AG04450 (cell line): Measurements from ENCODE around the gene SLC39A13. TPM values are rescaled to one million over a fixed set of nuclear protein-coding genes. Genes with fewer than 3 reads are reported as not detected.

Experiments used
- CTCF ChIA-PET: fragments of 300-600, 350-600 bp; formaldehyde crosslinking; extraction: SDS; loops from one replicate; lab custom pipeline; 2022; ENCODE audit warnings: antibody characterized with exemption, inconsistent platforms; lab: Charles Lee
- POLR2A ChIA-PET: fragments of 350-600 bp; formaldehyde crosslinking; extraction: SDS; loops from one replicate; lab custom pipeline; 2021; ENCODE audit warnings: antibody characterized with exemption, inconsistent platforms; lab: Yijun Ruan, JAX
- DNase-seq: peaks from one replicate; pipeline ENCODE4 v3.0.0-alpha.2; 2011; ENCODE audit warnings: low read depth, low spot score
- H3K27ac ChIP-seq: one replicate; pipeline ENCODE4 v1.5.1; 2012; ENCODE audit warnings: low read depth, low read length, control low read depth
- H3K27me3 ChIP-seq: one replicate; pipeline ENCODE4 v1.6.0; 2012; ENCODE audit warnings: low read length; ENCODE audit not compliant: control insufficient read depth, insufficient read depth
- H3K4me3 ChIP-seq: 2 replicates; pipeline ENCODE4 v1.5.1; 2011; ENCODE audit warnings: mild to moderate bottlenecking, low read depth, low read length, control low read depth
- H3K9me3 ChIP-seq: 2 replicates; pipeline ENCODE4 v1.5.1; 2012; ENCODE audit warnings: low read length; ENCODE audit not compliant: control insufficient read depth, insufficient read depth
- polyA plus RNA-seq: library from polyadenylated mRNA; depleted of rRNA; stranded (reverse); fragments of >200 nt; gene quantifications from 2 replicates; pipeline ENCODE4 v1.2.3, GENCODE V29; 2011
- TF ChIP-seq, protein P1 (sequence below): IDR thresholded peaks from 2 replicates; pipeline ENCODE4 v1.5.1; 2011; ENCODE audit warnings: low read depth, low read length, control low read depth, inconsistent platforms

The SLC39A13 gene
- polyA plus RNA-seq, 1 experiment: 54.4 TPM

DNA sequence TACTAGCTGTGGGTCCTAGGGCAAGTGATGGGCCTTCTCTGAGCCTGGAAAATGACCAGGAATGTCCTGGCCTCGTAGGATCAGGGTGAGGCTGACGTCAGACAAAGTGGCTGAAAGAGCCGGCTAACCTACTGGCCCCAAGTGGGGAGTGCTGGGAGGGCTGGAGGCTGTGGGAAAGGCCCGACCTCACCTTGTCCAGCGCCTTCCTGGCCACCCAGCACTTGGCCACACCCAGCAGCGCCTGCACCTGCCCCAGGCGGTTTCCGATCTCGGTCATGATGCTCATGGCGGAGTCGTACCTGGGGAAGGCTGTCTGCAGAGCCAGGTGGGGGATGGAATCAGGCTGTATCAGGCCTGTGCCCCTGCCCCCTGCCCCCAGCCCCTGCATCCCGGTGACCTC, 33.0 kb downstream of the SLC39A13 start:
- no peak overlapping the region for H3K4me3 ChIP-seq
- no peak for DNase-seq
- POLR2A ChIA-PET: no interaction called here
- no peaks in the 10 kb centered on the region for H3K9me3 ChIP-seq
- no peak overlapping the region for H3K27ac ChIP-seq
- CTCF ChIA-PET: interaction anchor here (1.5 kb wide), 1 partner anchor 68 kb away, joined by 3 read pairs; no protein-coding TSS in a partner anchor
- H3K27me3 ChIP-seq: no peaks in the 10 kb centered on the region
- TF ChIP-seq, protein P1, sequence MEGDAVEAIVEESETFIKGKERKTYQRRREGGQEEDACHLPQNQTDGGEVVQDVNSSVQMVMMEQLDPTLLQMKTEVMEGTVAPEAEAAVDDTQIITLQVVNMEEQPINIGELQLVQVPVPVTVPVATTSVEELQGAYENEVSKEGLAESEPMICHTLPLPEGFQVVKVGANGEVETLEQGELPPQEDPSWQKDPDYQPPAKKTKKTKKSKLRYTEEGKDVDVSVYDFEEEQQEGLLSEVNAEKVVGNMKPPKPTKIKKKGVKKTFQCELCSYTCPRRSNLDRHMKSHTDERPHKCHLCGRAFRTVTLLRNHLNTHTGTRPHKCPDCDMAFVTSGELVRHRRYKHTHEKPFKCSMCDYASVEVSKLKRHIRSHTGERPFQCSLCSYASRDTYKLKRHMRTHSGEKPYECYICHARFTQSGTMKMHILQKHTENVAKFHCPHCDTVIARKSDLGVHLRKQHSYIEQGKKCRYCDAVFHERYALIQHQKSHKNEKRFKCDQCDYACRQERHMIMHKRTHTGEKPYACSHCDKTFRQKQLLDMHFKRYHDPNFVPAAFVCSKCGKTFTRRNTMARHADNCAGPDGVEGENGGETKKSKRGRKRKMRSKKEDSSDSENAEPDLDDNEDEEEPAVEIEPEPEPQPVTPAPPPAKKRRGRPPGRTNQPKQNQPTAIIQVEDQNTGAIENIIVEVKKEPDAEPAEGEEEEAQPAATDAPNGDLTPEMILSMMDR: no peak

DNA sequence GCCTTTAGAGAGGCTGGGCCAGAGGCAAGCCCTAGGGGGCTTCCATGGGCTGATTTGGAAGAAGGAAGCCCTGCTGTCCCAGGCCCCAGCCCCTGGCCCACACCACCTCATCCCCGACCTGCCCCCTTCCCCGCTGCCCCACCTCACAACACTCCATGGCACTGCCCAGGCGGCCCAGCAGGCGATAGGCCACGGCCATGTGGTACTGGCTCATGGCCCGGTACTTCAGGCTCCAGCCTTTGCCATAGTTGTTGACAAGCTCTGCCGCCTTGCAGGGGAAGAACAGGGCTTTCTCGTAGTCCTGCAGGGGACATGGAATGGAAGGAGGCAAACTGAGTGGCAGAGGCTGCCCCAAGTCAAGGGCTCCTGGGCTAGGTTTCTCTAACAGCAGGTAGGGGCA, 34.1 kb downstream of the SLC39A13 start:
- POLR2A ChIA-PET: no interaction called here
- Histone ChIP-seq H3K27me3 (no peaks in the 10 kb centered on the region), H3K9me3 (no peaks in the 10 kb centered on the region), H3K27ac (no peak overlapping the region), H3K4me3 (no peak overlapping the region)
- CTCF ChIA-PET: interaction anchor here (1.3 kb wide), 1 partner anchor 174 kb away, joined by 3 read pairs; no protein-coding TSS in a partner anchor
- no peak for DNase-seq
- TF ChIP-seq, protein P1: no peak

DNA sequence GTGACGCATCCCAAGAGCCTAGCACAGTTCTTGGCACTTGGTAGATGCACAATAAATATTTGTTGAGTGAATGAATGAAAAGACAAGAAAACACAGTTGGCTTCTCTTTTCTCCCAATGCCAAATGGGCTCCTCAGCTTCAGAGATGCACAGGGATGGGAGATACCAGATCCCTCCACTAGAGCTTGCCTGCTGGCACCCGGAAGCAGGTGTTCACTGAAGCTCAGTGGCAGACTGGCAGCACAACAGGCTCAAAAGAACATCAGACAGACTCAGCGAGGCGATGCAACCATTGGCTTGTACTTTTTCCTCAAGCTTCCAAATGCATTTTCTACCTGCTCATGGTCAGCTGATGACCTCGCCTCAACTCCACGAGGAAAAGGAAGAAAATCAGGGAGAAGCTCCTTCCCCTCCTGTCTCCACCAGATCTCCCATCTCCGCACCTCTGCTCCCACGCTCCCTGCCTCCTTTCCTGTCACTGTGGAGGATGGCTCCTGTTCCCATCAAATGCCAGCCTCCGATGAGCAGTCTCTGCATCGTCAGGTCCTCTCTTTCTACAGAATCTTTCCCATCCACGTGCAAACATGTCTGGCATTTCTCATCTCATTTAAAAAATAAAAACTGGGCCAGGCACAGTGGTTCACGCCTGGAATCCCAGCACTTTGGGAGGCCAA, 34.8 kb downstream of the SLC39A13 start:
- POLR2A ChIA-PET: no interaction called here
- TF ChIP-seq, protein P1: 0 out of 2 replicates have a peak, but pooled peaks have one; percentile 6
- no peaks in the 10 kb centered on the region; the same call in 1 of the 2 replicates for H3K9me3 ChIP-seq
- no peak for DNase-seq
- CTCF ChIA-PET: interaction anchor here (1.2 to 1.4 kb wide), 4 partner anchors 10 to 174 kb away, joined by 3 to 7 read pairs (median 5); no protein-coding TSS in a partner anchor
- no peaks in the 10 kb centered on the region for H3K27me3 ChIP-seq
- no peak overlapping the region for H3K4me3 ChIP-seq
- H3K27ac ChIP-seq: no peak overlapping the region

DNA sequence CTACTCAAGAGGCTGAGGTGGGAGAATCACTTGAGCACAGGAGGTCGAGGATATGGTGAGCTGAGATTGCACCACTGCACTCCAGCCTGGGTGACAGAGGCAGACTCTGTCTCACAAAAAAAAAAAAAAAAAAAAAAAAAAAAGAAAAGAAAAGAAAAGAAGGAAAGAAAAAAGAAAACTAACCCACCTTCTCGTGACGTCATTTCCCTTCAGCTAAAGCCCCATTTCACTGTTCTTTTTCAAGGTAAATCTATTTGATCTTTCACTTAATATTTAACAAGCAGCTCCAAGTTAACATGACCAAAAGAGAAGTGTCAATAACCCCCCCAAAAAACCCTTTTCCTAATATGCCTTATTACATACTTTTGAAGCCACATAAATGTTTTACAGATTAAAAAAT, 35.4 kb downstream of the SLC39A13 start:
- ChIA-PET CTCF (interaction anchor here (1.2 to 1.4 kb wide), 3 partner anchors 10 to 110 kb away, joined by 3 to 7 read pairs (median 7); no protein-coding TSS in a partner anchor), POLR2A (interaction anchor here (0.6 to 0.7 kb wide), 2 partner anchors 93 to 102 kb away, joined by 4 to 5 read pairs; no protein-coding TSS in a partner anchor)
- no peak overlapping the region for H3K27ac ChIP-seq
- H3K4me3 ChIP-seq: no peak overlapping the region
- no peak for DNase-seq
- no peaks in the 10 kb centered on the region for H3K27me3 ChIP-seq
- TF ChIP-seq, protein P1: no peak
- H3K9me3 ChIP-seq: no peaks in the 10 kb centered on the region; the same call in 1 of the 2 replicates

DNA sequence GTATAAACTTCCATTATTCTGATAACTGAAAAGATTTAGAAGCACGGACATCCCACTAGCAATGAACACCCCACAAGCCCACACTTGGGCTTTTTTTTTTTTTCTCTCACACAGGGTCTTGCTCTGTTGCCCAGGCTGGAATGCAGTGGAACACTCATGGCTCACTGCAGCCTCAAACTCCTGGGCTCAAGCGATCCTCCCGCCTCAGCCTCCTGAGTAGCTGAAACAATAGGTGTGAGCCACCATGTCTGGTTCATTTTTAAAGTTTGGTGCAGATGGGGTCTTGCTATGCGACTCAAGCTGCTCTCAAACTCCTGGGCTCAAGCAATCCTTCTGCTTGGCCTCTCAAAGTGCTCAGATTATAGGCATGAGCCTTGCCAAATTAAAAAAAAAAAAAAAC, 37.5 kb downstream of the SLC39A13 start:
- TF ChIP-seq, protein P1: no peak
- POLR2A ChIA-PET: interaction anchor here (1.0 kb wide), 1 partner anchor 19 kb away, joined by 3 read pairs; no protein-coding TSS in a partner anchor
- H3K4me3 ChIP-seq: no peak overlapping the region
- no peaks in the 10 kb centered on the region for H3K27me3 ChIP-seq
- H3K27ac ChIP-seq: no peak overlapping the region
- no peak for DNase-seq
- H3K9me3 ChIP-seq: no peaks in the 10 kb centered on the region; the same call in 1 of the 2 replicates
- CTCF ChIA-PET: no interaction called here
